HG02885 (cell line): ENCODE results near the gene TMEM86B.

ENCODE experiments used
- ATAC-seq: cut with Tn5 transposase; IDR thresholded peaks from one replicate; pipeline ENCODE4 v1.9.1; 2021; ENCODE audit warnings: mild to moderate bottlenecking; ENCODE audit not compliant: unreplicated experiment, poor library complexity

The TMEM86B gene

GRCh38 chr19:55228403-55229031, at the start of gene TMEM86B:
Gene TMEM86B (minus strand): TSS chr19:55228763. CDS start chr19:55228741, 22 bp downstream.
- no peak for ATAC-seq

GRCh38 chr19:55277494-55277893, 48.9 kb upstream of the TMEM86B start:
- no peak for ATAC-seq

GRCh38 chr19:55276720-55277430, 48.3 kb upstream of the TMEM86B start:
- no peak for ATAC-seq

GRCh38 chr19:55275851-55276719, 47.5 kb upstream of the TMEM86B start:
- ATAC-seq = peak; percentile 54

GRCh38 chr19:55273978-55274707, 45.6 kb upstream of the TMEM86B start:
- ATAC-seq = no peak

- no peak for ATAC-seq
Observed at GRCh38 chr19:55272142-55272541, 43.6 kb upstream of the TMEM86B start.

- no peak for ATAC-seq
Observed at GRCh38 chr19:55270172-55270942, 41.8 kb upstream of the TMEM86B start.

- no peak for ATAC-seq
Observed at GRCh38 chr19:55269299-55269698, 40.7 kb upstream of the TMEM86B start.

- no peak for ATAC-seq
Observed at GRCh38 chr19:55266840-55267239, 38.3 kb upstream of the TMEM86B start.

- ATAC-seq = no peak
Observed at GRCh38 chr19:55266404-55266803, 37.8 kb upstream of the TMEM86B start.

- ATAC-seq = no peak
Observed at GRCh38 chr19:55265723-55266386, 37.3 kb upstream of the TMEM86B start.

GRCh38 chr19:55265173-55265572, 36.6 kb upstream of the TMEM86B start:
- no peak for ATAC-seq

GRCh38 chr19:55264531-55264930, 36.0 kb upstream of the TMEM86B start:
- no peak for ATAC-seq

GRCh38 chr19:55262359-55262758, 33.8 kb upstream of the TMEM86B start:
- ATAC-seq = no peak

GRCh38 chr19:55261671-55262126, 33.1 kb upstream of the TMEM86B start:
- no peak for ATAC-seq

GRCh38 chr19:55259540-55260210, 31.1 kb upstream of the TMEM86B start:
- no peak for ATAC-seq

- ATAC-seq = peak; percentile 69
Observed at GRCh38 chr19:55258828-55259539, 30.4 kb upstream of the TMEM86B start, which contains the start of gene PPP6R1. Gene PPP6R1 (minus strand): TSS chr19:55259017. CDS start chr19:55247103, 11,914 bp downstream.

GRCh38 chr19:55258476-55258827, 29.9 kb upstream of the TMEM86B start:
- peak; percentile 15 for ATAC-seq
